ENCODE results near the gene INTS11. TPM values are rescaled to one million over a fixed set of nuclear protein-coding genes. Genes with fewer than 3 reads are reported as not detected.

INTS11 gene
- total and polyA plus RNA-seq, 9 of the 15 experiments (the other 6 are each of a cell fraction or from before 2014, with no cell fraction given): 3.6 to 183 (median 110) TPM

GRCh38 chr1:1340791-1341548 is 16.5 kb upstream of the INTS11 start (continued):
- no peak for TF ChIP-seq NKRF (IDR thresholded peaks at IDR 0.05; ENCODE audit: borderline replicate concordance)
- no peak for TF ChIP-seq ESRRB (CRISPR knock-in tag; IDR thresholded peaks at IDR 0.05; ENCODE audit: borderline replicate concordance)
- TF ChIP-seq U2AF2 (optimal IDR thresholded peaks at IDR 0.05; ENCODE audit: low read depth, low read length): no peak
- TF ChIP-seq RBFOX2 (IDR thresholded peaks at IDR 0.05; ENCODE audit: low read depth, low read length): 0 out of 2 replicates have a peak, but pooled peaks have one; percentile 10
- TF ChIP-seq ZBTB43 (CRISPR knock-in tag; IDR thresholded peaks at IDR 0.05): peak; percentile 96
- TF ChIP-seq CBFA2T2 (conservative IDR thresholded peaks at IDR 0.05): 0 out of 2 replicates have a peak, but pooled peaks have one; percentile 7
- TF ChIP-seq NCOR1 (IDR thresholded peaks at IDR 0.05): no peak
- TF ChIP-seq IFI16 (CRISPR knock-in tag; IDR thresholded peaks at IDR 0.05): no peak
- TF ChIP-seq ADNP (tag; IDR thresholded peaks at IDR 0.05): no peak
- no peak for TF ChIP-seq CEBPZ (IDR thresholded peaks at IDR 0.05; ENCODE audit: borderline replicate concordance, low read depth, low read length)
- TF ChIP-seq TARDBP (IDR thresholded peaks at IDR 0.05): peak; percentile 29; the same call in 1 of the 2 replicates
- TF ChIP-seq MYNN (IDR thresholded peaks at IDR 0.05): peak; percentile 52
- TF ChIP-seq MYNN (CRISPR knock-in tag; IDR thresholded peaks at IDR 0.05): no peak
- TF ChIP-seq CHAMP1 (IDR thresholded peaks at IDR 0.05): no peak
- peak in 1 of 2 experiments; percentile 66; a peak in 1 of 4 replicates for TF ChIP-seq KDM1A (IDR thresholded peaks at IDR 0.05)
- TF ChIP-seq BHLHE40 (IDR thresholded peaks at IDR 0.05; ENCODE audit: low read length): no peak
- TF ChIP-seq CEBPG (CRISPR knock-in tag; IDR thresholded peaks at IDR 0.05): no peak
- no peak for TF ChIP-seq CEBPG (tag; conservative IDR thresholded peaks at IDR 0.05 in 1 of 2, IDR thresholded peaks at IDR 0.05 in 1 of 2)
- no peak for TF ChIP-seq SMARCA4 (IDR thresholded peaks at IDR 0.05)
- no peak for TF ChIP-seq RFX5 (IDR thresholded peaks at IDR 0.05; ENCODE audit: low read depth, low read length)

Data from K562 (cell line).